Osteoblast (primary cell): ENCODE measurements around the gene IGDCC3. TPM values are rescaled to one million over a fixed set of nuclear protein-coding genes. Genes with fewer than 3 reads are reported as not detected.

ENCODE experiments used
- DNase-seq: peaks from one replicate; pipeline ENCODE4 v3.0.0; 2011; ENCODE audit warnings: low spot score, mixed read lengths; ENCODE audit not compliant: insufficient read length; ENCODE audit errors: missing footprints
- H2AFZ ChIP-seq: 2 replicates; pipeline ENCODE4 v1.6.0; 2011; ENCODE audit warnings: mild to moderate bottlenecking, low read length
- H3K27ac ChIP-seq: 2 replicates; pipeline ENCODE4 v1.5.1; 2011; ENCODE audit warnings: mild to moderate bottlenecking, low read depth, low read length, moderate library complexity
- H3K27me3 ChIP-seq: 2 replicates; pipeline ENCODE4 v1.6.0; 2012; ENCODE audit warnings: mild to moderate bottlenecking, control low read depth, inconsistent platforms, low read length, moderate library complexity; ENCODE audit not compliant: insufficient read depth
- H3K36me3 ChIP-seq: 2 replicates; pipeline ENCODE4 v1.5.1; 2011; ENCODE audit warnings: mild to moderate bottlenecking, low read length, control low read depth, moderate library complexity; ENCODE audit not compliant: insufficient read depth
- H3K4me1 ChIP-seq: 2 replicates; pipeline ENCODE4 v1.5.1; 2011; ENCODE audit warnings: mild to moderate bottlenecking, low read length, control low read depth, moderate library complexity; ENCODE audit not compliant: insufficient read depth
- H3K4me2 ChIP-seq: 2 replicates; pipeline ENCODE4 v1.6.0; 2011; ENCODE audit warnings: mild to moderate bottlenecking, low read length; ENCODE audit not compliant: insufficient read depth
- H3K4me3 ChIP-seq: fragments of 200-600 bp; sonication (generic); 3 replicates; pipeline ENCODE4 v1.5.1; 2012; ENCODE audit warnings: mild to moderate bottlenecking, low read length, inconsistent platforms; ENCODE audit not compliant: insufficient read depth
- H3K79me2 ChIP-seq: 2 replicates; pipeline ENCODE4 v1.6.0; 2012; ENCODE audit warnings: mild to moderate bottlenecking, low read length, control low read depth, inconsistent platforms; ENCODE audit not compliant: insufficient read depth
- H3K9me3 ChIP-seq: 2 replicates; pipeline ENCODE4 v1.5.1; 2011; ENCODE audit warnings: low read depth, low read length, control low read depth
- H4K20me1 ChIP-seq: 2 replicates; pipeline ENCODE4 v1.6.0; 2012; ENCODE audit warnings: mild to moderate bottlenecking, low read length, control low read depth; ENCODE audit not compliant: insufficient read depth
- total RNA-seq: library from RNA; depleted of rRNA; stranded (reverse); fragments of >200 nt; gene quantifications from 2 replicates; pipeline ENCODE4 v1.2.3, GENCODE V29; 2012
- TF ChIP-seq, protein P1 (sequence below): IDR thresholded peaks from 2 replicates; pipeline ENCODE4 v1.5.1; 2011; ENCODE audit warnings: mild to moderate bottlenecking, low read depth, low read length, moderate library complexity; ENCODE audit errors: extremely low read depth

The IGDCC3 gene
- total RNA-seq, 1 donor: not detected

- H3K79me2 ChIP-seq: no peaks in the 10 kb centered on the region
- no peak overlapping the region for H3K4me2 ChIP-seq
- no peaks in the 10 kb centered on the region for H4K20me1 ChIP-seq
- no peaks in the 10 kb centered on the region for H3K9me3 ChIP-seq
- H2AFZ ChIP-seq: no peak overlapping the region
- H3K27me3 ChIP-seq: peaks cover 10% of the 10 kb centered on the region
- TF ChIP-seq, protein P1, sequence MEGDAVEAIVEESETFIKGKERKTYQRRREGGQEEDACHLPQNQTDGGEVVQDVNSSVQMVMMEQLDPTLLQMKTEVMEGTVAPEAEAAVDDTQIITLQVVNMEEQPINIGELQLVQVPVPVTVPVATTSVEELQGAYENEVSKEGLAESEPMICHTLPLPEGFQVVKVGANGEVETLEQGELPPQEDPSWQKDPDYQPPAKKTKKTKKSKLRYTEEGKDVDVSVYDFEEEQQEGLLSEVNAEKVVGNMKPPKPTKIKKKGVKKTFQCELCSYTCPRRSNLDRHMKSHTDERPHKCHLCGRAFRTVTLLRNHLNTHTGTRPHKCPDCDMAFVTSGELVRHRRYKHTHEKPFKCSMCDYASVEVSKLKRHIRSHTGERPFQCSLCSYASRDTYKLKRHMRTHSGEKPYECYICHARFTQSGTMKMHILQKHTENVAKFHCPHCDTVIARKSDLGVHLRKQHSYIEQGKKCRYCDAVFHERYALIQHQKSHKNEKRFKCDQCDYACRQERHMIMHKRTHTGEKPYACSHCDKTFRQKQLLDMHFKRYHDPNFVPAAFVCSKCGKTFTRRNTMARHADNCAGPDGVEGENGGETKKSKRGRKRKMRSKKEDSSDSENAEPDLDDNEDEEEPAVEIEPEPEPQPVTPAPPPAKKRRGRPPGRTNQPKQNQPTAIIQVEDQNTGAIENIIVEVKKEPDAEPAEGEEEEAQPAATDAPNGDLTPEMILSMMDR: no peak
- peak; percentile 65 for DNase-seq
- H3K4me1 ChIP-seq: no peaks in the 10 kb centered on the region
- H3K36me3 ChIP-seq: no peaks in the 10 kb centered on the region
- H3K27ac ChIP-seq: no peak overlapping the region
- H3K4me3 ChIP-seq: no peak overlapping the region
Observed at GRCh38 chr15:65332391-65333147, 45.2 kb downstream of the IGDCC3 start.

GRCh38 chr15:65331811-65332210, 46.0 kb downstream of the IGDCC3 start:
- peaks cover 10% of the 10 kb centered on the region for H3K27me3 ChIP-seq
- DNase-seq: no peak
- no peaks in the 10 kb centered on the region for H3K36me3 ChIP-seq
- TF ChIP-seq, protein P1: no peak
- H3K9me3 ChIP-seq: no peaks in the 10 kb centered on the region
- H4K20me1 ChIP-seq: no peaks in the 10 kb centered on the region
- H3K4me3 ChIP-seq: no peak overlapping the region
- H3K4me2 ChIP-seq: no peak overlapping the region
- H3K27ac ChIP-seq: no peak overlapping the region
- no peak overlapping the region for H2AFZ ChIP-seq
- no peaks in the 10 kb centered on the region for H3K79me2 ChIP-seq
- H3K4me1 ChIP-seq: no peaks in the 10 kb centered on the region

DNA sequence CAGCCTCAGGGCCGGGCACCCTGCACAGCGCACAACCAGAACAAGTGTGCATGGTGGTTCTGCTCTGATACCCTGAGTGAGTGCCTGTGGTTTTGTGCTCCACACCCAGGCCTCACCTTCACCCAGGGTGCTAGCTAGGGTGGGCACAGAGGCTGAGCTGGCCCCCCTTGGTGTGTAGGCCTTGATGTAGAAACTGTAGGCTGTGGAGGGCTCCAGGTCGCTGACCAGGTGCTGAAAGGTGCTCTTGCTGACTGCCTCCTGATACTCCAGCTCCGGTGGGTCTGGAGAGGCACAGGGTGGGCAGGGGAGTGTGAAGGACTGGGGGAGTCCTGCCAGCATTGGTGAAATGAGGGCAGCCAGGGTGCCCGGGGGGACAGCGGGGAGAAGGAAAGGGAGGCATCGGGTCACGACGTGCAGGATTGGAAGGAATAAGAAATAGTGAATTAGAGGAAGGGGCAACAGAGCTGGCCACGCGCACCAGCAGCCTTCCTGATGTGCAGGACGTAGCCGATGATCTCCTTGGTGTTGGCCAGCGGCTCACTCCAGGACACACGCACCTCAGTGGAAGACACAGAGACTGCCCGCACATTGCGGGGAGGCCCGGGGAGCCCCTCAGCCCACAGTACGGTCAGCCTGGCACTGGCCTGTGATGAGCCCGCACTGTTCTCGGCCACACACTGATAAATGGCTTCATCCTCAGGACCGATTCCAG, 46.7 kb downstream of the IGDCC3 start:
- H3K9me3 ChIP-seq: no peaks in the 10 kb centered on the region
- H3K79me2 ChIP-seq: no peaks in the 10 kb centered on the region
- H3K27me3 ChIP-seq: peaks cover 5% of the 10 kb centered on the region
- no peak overlapping the region for H3K4me2 ChIP-seq
- DNase-seq: peak; percentile 81
- H3K4me1 ChIP-seq: no peaks in the 10 kb centered on the region
- H3K36me3 ChIP-seq: no peaks in the 10 kb centered on the region
- H3K4me3 ChIP-seq: no peak overlapping the region
- TF ChIP-seq, protein P1: no peak
- H4K20me1 ChIP-seq: no peaks in the 10 kb centered on the region
- no peak overlapping the region for H2AFZ ChIP-seq
- no peak overlapping the region for H3K27ac ChIP-seq

DNA sequence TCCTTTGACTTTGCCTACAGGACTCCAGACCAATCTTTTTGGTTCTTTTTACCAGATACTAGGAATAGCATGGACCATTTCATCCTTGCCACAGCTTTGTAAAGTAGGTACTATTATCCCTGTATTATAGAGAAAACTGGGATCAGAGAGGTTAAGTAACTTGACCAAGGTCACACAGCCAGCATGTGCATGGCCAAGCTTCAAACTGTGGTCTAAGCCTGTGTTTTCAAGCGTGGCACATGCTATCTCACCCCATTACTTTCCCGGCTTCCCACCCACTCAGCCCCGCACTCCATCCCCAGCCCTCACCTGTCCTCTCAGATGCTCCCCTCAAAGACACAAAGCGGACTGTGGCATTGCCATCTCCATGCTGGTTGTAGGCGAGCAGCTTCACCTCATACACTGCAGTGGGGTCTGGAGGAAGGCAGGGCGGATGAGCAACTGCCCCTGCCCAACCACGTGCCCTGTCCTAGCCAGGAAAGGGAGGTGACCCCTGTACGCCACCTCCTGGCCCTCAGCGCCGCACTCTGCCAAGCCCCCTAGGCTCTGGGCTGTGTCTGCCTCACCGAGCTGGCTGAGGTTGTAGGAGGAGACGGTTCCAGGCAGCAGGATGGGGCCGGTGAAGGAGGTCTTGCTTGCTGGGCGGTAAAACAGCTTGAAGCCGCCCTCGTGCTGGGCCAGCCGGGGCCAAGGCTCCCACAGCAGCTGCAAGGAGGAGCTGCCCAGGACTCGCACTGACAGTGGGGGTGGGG, 47.6 kb downstream of the IGDCC3 start:
- H2AFZ ChIP-seq: no peak overlapping the region
- TF ChIP-seq, protein P1: no peak
- peak; percentile 83 for DNase-seq
- H3K4me3 ChIP-seq: no peak overlapping the region
- no peak overlapping the region for H3K27ac ChIP-seq
- no peaks in the 10 kb centered on the region for H3K79me2 ChIP-seq
- no peaks in the 10 kb centered on the region for H3K36me3 ChIP-seq
- H3K9me3 ChIP-seq: no peaks in the 10 kb centered on the region
- no peak overlapping the region for H3K4me2 ChIP-seq
- H3K27me3 ChIP-seq: peaks cover 3% of the 10 kb centered on the region
- no peaks in the 10 kb centered on the region for H3K4me1 ChIP-seq
- H4K20me1 ChIP-seq: no peaks in the 10 kb centered on the region
